NCI-H146 treated with DMSO at 0.1 percent for 48 hours (cell line): Measurements from ENCODE around the gene ANKS1A.
"Not testable (repeated sequence)": the region's sequence is repeated elsewhere in the genome, so short reads cannot be mapped to it uniquely, and the experiment has no call there.

Experiments
- DNase-seq: peaks from one replicate; lab custom pipeline; 2025; ENCODE audit not compliant: unreplicated experiment; lab: John Stamatoyannopoulos, UW

Gene ANKS1A

GRCh38 chr6:34919651-34920050, 30.6 kb downstream of the ANKS1A start:
- no peak for DNase-seq

- no peak for DNase-seq
Observed at GRCh38 chr6:34920097-34920496, 31.0 kb downstream of the ANKS1A start.

- DNase-seq, result no peak
Observed at GRCh38 chr6:34922177-34922663, 33.2 kb downstream of the ANKS1A start.

- no peak for DNase-seq
Observed at GRCh38 chr6:34924831-34925625, 36.0 kb downstream of the ANKS1A start.

- no peak for DNase-seq
Observed at GRCh38 chr6:34926655-34927054, 37.6 kb downstream of the ANKS1A start.

- DNase-seq, result no peak
Observed at GRCh38 chr6:34928220-34928619, 39.2 kb downstream of the ANKS1A start.

- DNase-seq, result no peak
Observed at GRCh38 chr6:34928695-34929094, 39.6 kb downstream of the ANKS1A start.

- no peak for DNase-seq
Observed at GRCh38 chr6:34929241-34929978, 40.4 kb downstream of the ANKS1A start.

- no peak for DNase-seq
Observed at GRCh38 chr6:34930221-34930620, 41.2 kb downstream of the ANKS1A start.

GRCh38 chr6:34932202-34932601, 43.1 kb downstream of the ANKS1A start:
- not testable (repeated sequence) for DNase-seq

GRCh38 chr6:34934516-34934915, 45.5 kb downstream of the ANKS1A start:
- DNase-seq, result no peak

GRCh38 chr6:34938268-34938667, 49.2 kb downstream of the ANKS1A start:
- no peak for DNase-seq

GRCh38 chr6:34940030-34940434, 51.0 kb downstream of the ANKS1A start:
- no peak for DNase-seq

GRCh38 chr6:34941421-34941820, 52.4 kb downstream of the ANKS1A start:
- DNase-seq, result no peak

GRCh38 chr6:34945317-34945716, 56.3 kb downstream of the ANKS1A start:
- DNase-seq, result no peak

GRCh38 chr6:34947561-34947960, 58.5 kb downstream of the ANKS1A start:
- DNase-seq, result no peak

- no peak for DNase-seq
Observed at GRCh38 chr6:34949636-34950035, 60.6 kb downstream of the ANKS1A start.

- DNase-seq, result no peak
Observed at GRCh38 chr6:34950849-34951248, 61.8 kb downstream of the ANKS1A start.

GRCh38 chr6:34951731-34952130, 62.7 kb downstream of the ANKS1A start:
- no peak for DNase-seq

- DNase-seq, result peak; percentile 43
Observed at GRCh38 chr6:34953061-34954025, 64.3 kb downstream of the ANKS1A start.

- no peak for DNase-seq
Observed at GRCh38 chr6:34955442-34955841, 66.4 kb downstream of the ANKS1A start.
